Endothelial cell (in vitro differentiated cells): ENCODE measurements around the gene UBB. TPM values are rescaled to one million over a fixed set of nuclear protein-coding genes. Genes with fewer than 3 reads are reported as not detected.

Experiments used
- DNase-seq: peaks from one replicate; pipeline ENCODE4 v3.0.0; 2021; ENCODE audit warnings: low spot score
- H3K27ac Mint-ChIP-seq: one replicate; pipeline ENCODE4 v1.8.0; 2021; ENCODE audit warnings: mixed read lengths, inconsistent platforms; ENCODE audit not compliant: unreplicated experiment
- H3K27me3 Mint-ChIP-seq: one replicate; pipeline ENCODE4 v1.8.0; 2021; ENCODE audit warnings: mild to moderate bottlenecking, moderate library complexity, mixed read lengths, inconsistent platforms; ENCODE audit not compliant: unreplicated experiment
- H3K36me3 Mint-ChIP-seq: one replicate; pipeline ENCODE4 v1.8.0; 2021; ENCODE audit warnings: mild to moderate bottlenecking, low read depth, mixed read lengths, inconsistent platforms; ENCODE audit not compliant: unreplicated experiment
- H3K4me1 Mint-ChIP-seq: one replicate; pipeline ENCODE4 v1.8.0; 2021; ENCODE audit warnings: mild to moderate bottlenecking, mixed read lengths, inconsistent platforms; ENCODE audit not compliant: unreplicated experiment
- H3K4me3 Mint-ChIP-seq: one replicate; pipeline ENCODE4 v1.8.0; 2021; ENCODE audit warnings: mild to moderate bottlenecking, mixed read lengths, inconsistent platforms; ENCODE audit not compliant: unreplicated experiment
- H3K9me3 Mint-ChIP-seq: one replicate; pipeline ENCODE4 v1.8.0; 2021; ENCODE audit warnings: mixed read lengths, inconsistent platforms; ENCODE audit not compliant: unreplicated experiment
- total RNA-seq: library from RNA; stranded (reverse); fragmentation: NEBNext Ultra II Directional; extraction: Animal tissue kit (Norgen Biotek cat#: 25700); gene quantifications from one replicate; pipeline ENCODE4 v1.2.1, GENCODE V29; 2021; ENCODE audit not compliant: unreplicated experiment
- TF ChIP-seq, protein P1 (sequence below): fragments of 200-600 bp; sonication (generic); IDR thresholded peaks from one replicate; pipeline ENCODE4 v1.5.0; 2021; ENCODE audit warnings: antibody characterized with exemption; ENCODE audit not compliant: unreplicated experiment

UBB gene
- total RNA-seq, 1 donor from 2014 or later = 2,050 TPM

- H3K4me3 Mint-ChIP-seq = no peak overlapping the region
- peaks cover 4% of the 10 kb centered on the region for H3K27me3 Mint-ChIP-seq
Observed at GRCh38 chr17:16419074-16419928, 38.4 kb downstream of the UBB start.

GRCh38 chr17:16419929-16420271 is 39.0 kb downstream of the UBB start:
- H3K27ac Mint-ChIP-seq = no peak overlapping the region
- no peak for DNase-seq
- H3K4me1 Mint-ChIP-seq = peaks cover 12% of the 10 kb centered on the region

More at GRCh38 chr17:16419074-16419928, 38.4 kb downstream of the UBB start:
- TF ChIP-seq, protein P1, sequence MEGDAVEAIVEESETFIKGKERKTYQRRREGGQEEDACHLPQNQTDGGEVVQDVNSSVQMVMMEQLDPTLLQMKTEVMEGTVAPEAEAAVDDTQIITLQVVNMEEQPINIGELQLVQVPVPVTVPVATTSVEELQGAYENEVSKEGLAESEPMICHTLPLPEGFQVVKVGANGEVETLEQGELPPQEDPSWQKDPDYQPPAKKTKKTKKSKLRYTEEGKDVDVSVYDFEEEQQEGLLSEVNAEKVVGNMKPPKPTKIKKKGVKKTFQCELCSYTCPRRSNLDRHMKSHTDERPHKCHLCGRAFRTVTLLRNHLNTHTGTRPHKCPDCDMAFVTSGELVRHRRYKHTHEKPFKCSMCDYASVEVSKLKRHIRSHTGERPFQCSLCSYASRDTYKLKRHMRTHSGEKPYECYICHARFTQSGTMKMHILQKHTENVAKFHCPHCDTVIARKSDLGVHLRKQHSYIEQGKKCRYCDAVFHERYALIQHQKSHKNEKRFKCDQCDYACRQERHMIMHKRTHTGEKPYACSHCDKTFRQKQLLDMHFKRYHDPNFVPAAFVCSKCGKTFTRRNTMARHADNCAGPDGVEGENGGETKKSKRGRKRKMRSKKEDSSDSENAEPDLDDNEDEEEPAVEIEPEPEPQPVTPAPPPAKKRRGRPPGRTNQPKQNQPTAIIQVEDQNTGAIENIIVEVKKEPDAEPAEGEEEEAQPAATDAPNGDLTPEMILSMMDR = no peak
- no peaks in the 10 kb centered on the region for H3K9me3 Mint-ChIP-seq
- H3K36me3 Mint-ChIP-seq = no peaks in the 10 kb centered on the region
- no peak for DNase-seq
- no peak overlapping the region for H3K27ac Mint-ChIP-seq
- peaks cover 12% of the 10 kb centered on the region for H3K4me1 Mint-ChIP-seq

GRCh38 chr17:16422416-16422815 is 41.5 kb downstream of the UBB start:
- H3K36me3 Mint-ChIP-seq = peaks cover 5% of the 10 kb centered on the region
- DNase-seq = no peak
- TF ChIP-seq, protein P1 = no peak
- H3K27me3 Mint-ChIP-seq = peaks cover 4% of the 10 kb centered on the region
- H3K4me1 Mint-ChIP-seq = peaks cover 16% of the 10 kb centered on the region
- H3K27ac Mint-ChIP-seq = no peak overlapping the region
- no peaks in the 10 kb centered on the region for H3K9me3 Mint-ChIP-seq
- H3K4me3 Mint-ChIP-seq = no peak overlapping the region

More at GRCh38 chr17:16419929-16420271, 39.0 kb downstream of the UBB start:
- Mint-ChIP-seq H3K27me3 (peaks cover 2% of the 10 kb centered on the region), H3K36me3 (no peaks in the 10 kb centered on the region), H3K4me3 (no peak overlapping the region), H3K9me3 (no peaks in the 10 kb centered on the region)
- TF ChIP-seq, protein P1 = no peak

DNA sequence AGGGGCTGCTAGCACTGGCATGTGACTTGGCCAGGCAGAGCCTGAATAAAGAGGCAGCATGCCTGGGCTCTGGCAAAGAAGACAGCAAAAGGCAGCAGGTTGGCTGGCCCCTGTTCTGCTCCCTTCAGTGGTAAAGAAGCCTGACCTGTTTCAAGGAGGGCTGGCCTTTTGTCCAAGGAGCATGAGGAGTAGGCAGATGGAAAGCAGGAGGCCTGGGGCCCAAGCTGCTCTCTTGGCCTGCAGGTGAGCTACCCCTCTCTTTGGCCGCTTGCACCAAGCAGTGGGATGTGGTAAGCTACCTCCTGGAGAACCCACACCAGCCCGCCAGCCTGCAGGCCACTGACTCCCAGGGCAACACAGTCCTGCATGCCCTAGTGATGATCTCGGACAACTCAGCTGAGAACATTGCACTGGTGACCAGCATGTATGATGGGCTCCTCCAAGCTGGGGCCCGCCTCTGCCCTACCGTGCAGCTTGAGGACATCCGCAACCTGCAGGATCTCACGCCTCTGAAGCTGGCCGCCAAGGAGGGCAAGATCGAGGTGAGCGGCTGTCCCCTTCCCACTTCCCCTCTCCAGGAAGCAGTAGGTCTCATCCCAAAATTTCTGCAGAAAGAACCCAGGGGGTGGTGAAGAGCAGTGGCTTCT is 42.5 kb downstream of the UBB start:
- peaks cover 11% of the 10 kb centered on the region for H3K4me1 Mint-ChIP-seq
- H3K9me3 Mint-ChIP-seq = no peaks in the 10 kb centered on the region
- H3K27me3 Mint-ChIP-seq = peaks cover 3% of the 10 kb centered on the region
- DNase-seq = no peak
- no peak overlapping the region for H3K4me3 Mint-ChIP-seq
- H3K36me3 Mint-ChIP-seq = peaks cover 5% of the 10 kb centered on the region
- TF ChIP-seq, protein P1 = no peak
- no peak overlapping the region for H3K27ac Mint-ChIP-seq

- H3K27me3 Mint-ChIP-seq = peaks cover 4% of the 10 kb centered on the region
- H3K27ac Mint-ChIP-seq = no peak overlapping the region
- no peaks in the 10 kb centered on the region for H3K9me3 Mint-ChIP-seq
- H3K36me3 Mint-ChIP-seq = peaks cover 5% of the 10 kb centered on the region
- no peak overlapping the region for H3K4me3 Mint-ChIP-seq
- H3K4me1 Mint-ChIP-seq = peaks cover 5% of the 10 kb centered on the region
- TF ChIP-seq, protein P1 = no peak
- DNase-seq = no peak
Observed at GRCh38 chr17:16425202-16425601, 44.3 kb downstream of the UBB start.
